CD4-positive, alpha-beta T cell treated with Interferon gamma for 1 hour (primary cell): ENCODE data around the gene MSH5.
"Not testable (repeated sequence)": the region's sequence is repeated elsewhere in the genome, so short reads cannot be mapped to it uniquely, and the experiment has no call there.

Experiments
- DNase-seq: peaks from one replicate; pipeline ENCODE4 v3.0.0-alpha.2; 2020

MSH5 gene

DNA sequence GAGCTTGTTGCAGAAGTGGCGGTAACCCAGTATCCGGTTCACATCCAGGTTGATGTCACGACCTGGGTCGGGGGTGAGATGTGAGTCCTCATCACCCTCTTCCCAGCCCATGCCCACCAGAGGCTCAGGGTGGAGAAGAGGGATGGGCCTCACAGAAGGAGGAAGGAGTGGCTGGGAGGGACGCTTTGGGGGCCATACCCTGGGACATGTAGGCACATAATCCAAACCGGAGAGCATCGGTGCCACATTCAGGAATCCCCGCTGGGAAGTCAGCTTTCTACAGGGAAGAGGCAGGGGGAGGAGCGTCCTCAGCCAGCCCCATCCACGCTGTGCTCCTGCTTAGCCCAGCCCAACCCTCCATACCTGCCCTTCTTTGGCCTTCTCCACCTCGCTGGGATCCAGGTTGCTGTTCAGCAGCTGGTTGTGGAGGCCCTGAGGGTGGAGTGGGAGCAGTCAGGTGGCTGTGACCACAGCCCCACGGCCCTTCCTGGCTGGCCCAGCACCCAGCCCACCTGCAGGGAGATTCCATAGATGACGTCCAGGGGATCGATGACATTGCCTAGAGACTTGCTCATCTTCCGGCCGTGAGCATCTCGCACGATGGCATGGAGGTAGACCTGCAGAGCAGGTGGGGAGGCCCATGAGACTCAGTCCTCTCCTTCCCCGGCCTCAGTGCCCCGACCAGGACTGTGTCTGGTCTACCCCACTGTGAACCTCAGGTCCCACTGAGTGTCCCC is 40.9 kb downstream of the MSH5 start:
- DNase-seq, result no peak

GRCh38 chr6:31781244-31782125 is 41.7 kb downstream of the MSH5 start:
- no peak for DNase-seq

DNA sequence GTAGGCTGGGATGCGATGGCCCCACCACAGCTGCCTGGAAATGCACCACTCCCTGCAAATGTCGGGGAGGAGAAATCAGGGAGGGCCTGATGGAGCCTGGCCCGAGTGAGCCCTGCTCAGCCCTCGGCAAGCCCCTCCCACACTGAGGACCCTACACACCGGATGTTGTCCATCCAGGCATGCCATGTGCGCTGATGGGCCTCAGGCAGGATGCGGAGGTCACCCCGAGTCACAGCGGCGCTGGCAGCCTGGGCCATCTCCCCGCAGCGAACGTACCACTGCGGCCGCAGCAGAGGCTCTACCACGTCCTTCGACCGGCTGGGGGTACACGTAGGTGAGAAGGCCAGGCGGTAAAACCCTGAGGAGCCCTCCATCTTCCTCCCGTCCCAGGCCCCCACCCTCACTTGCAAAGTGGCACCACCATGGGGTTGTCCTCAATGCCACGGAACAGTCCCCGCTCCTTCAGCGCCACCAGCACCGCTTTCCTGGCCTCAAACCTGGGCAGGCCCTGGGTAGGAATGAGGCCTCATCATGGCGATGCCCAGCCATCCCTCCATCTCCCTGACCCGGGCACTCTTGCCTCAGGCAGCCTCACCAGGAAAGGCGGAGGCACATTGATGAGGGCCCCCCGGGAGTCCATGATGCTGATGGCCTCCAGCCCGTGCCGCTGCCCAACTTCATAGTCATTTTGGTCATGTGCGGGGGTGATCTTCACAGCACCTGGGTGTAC is 42.5 kb downstream of the MSH5 start:
- DNase-seq, result no peak

DNA sequence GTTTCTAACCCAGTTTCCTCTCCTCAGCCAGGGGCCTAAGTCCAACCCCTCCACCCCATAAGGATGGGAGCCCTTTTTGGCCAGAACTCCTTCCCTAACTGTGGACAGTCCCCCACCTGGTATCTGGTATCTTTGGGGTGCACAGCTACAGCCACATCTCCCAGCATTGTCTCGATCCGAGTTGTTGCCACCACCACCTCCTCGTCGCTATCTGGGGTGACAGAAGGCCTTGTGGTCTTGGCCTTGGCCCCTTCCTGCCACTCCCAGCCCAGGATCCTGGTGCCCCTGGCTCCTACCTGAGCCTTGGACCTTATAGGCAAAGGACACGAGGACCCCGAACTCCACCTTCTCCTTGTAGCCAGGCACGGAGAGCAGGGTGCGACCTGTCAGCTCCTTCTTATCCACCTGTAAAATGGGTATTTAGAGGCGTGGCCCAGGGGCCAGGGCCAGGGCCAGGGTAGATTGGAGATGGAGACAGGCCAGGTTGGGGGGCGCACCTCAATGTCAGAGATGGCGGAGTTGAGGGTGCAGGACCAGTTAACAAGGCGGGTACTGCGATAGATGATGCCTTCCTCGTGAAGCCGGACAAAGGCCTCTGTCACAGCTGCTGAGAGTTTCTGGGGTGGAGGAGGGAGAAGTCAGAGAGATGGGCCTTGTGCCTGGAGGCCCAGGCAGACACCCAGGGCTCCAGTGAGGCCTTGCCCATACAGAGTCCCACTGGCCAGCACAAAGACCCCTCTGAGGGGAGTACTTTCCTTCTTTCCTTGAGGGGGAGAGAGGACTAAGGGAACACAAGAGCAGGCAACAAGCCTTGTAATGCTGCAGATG is 44.5 kb downstream of the MSH5 start:
- DNase-seq, result no peak

GRCh38 chr6:31785475-31785874 is 45.7 kb downstream of the MSH5 start:
- no peak for DNase-seq

DNA sequence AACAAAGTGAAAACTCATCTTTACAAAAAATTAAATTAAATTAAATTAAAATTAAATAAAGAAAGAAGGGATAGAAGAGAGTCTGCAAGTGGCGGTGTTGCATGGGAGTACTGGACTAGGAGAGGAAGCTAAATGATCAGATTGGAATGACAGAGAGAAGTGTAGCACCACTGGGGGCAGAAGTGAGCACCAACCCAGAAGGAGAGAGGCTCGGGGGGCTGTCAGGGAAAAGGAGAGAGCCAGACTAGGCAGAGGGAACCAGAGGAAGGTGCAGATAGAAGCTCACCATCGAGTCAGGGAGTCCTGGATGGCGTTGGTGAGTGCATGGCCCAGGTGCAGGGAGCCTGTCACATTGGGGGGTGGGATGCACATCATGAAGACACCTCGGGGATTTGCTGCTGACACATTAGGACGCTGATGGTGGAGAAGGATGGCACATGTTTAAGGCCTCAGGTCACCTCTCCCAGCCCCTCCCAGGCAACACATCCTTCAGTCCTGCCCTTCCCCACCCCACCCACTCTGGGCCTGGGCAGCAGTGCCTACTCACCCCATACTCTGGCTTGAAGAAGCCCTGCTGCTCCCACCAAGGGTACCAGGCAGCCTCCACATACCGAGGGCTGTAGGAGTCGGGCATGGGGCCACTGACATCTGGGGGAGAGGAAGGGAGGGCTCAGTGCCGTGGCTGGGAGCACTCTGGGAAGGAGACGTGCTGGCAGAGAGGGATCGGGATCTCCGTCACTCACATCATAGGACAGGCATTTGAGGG is 51.7 kb downstream of the MSH5 start:
- DNase-seq, result no peak

GRCh38 chr6:31792090-31792374 is 52.2 kb downstream of the MSH5 start:
- no peak for DNase-seq

DNA sequence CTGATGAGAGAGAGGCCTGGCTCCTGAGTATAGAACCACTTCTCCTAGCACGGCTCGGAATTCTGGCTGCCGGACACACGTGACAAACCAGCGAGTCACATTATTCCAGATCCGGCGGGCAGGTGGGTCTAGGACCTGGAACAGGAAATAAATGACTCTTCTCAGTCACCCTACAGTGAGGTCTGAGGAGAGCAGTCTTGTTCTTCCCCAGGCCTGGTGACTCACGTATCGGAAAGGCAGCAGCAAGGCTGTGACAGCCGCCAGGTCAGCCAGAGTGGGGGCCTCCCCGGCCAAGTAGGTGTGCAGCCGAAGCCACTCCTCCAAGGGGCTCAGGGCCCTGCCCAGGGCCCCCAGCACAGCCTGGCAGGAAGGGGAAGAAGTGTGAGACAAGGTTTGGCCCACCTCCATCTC is 53.0 kb downstream of the MSH5 start:
- DNase-seq, result no peak

DNA sequence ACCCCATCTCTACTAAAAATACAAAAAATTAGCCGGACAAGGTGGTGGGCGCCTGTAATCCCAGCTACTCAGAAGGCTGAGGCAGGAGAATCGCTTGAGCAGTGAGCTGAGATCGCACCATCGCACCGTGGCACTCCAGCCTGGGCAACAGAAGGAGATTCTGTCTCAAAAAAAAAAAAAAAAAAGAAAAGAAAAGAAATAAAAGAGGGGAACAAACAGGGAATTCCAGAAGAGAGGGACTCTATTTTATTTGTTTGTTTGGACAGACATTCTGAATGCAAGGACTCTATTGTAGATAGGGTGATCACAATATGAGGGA is 54.1 kb downstream of the MSH5 start:
- not testable (repeated sequence) for DNase-seq

- DNase-seq, result no peak
These were observed 54.6 kb downstream of the MSH5 start for GRCh38 chr6:31794294-31794865.

DNA sequence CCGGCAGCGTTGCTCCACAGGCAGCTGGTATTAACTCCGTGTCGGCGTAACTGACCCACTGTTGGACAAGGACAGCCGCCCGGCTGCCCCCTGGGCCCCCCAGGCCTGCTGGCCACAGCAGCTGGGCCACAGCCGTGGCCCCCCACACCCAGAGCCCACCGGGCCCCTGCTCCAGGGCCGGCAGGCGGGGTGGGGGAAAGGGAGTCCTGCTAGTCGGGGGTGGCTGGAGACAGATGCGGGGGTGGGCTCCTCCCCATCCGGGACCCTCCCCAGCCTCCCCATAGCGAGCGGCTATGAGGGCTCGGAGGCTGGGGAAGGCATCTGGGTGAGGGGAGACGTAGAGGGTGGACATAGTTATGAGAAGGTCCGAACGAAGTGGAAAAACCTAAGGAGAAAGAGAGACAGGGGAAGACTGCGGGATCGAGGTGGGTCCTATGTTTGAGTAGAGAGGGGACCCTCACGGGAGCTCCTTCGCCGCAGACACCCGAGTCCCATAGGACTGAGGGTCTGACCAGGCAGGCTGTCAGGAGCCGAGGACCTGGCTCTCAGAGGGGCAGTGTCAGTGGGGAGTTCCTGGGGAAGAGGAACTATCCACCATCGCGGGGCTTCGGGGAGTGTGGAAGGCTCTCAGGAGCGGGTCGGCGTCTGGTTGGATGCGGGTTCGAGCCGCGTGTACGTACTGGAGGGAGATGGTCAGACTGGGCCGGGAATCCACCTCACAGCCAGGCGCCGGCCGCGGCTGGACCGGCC is 55.2 kb downstream of the MSH5 start:
- DNase-seq, result no peak

DNA sequence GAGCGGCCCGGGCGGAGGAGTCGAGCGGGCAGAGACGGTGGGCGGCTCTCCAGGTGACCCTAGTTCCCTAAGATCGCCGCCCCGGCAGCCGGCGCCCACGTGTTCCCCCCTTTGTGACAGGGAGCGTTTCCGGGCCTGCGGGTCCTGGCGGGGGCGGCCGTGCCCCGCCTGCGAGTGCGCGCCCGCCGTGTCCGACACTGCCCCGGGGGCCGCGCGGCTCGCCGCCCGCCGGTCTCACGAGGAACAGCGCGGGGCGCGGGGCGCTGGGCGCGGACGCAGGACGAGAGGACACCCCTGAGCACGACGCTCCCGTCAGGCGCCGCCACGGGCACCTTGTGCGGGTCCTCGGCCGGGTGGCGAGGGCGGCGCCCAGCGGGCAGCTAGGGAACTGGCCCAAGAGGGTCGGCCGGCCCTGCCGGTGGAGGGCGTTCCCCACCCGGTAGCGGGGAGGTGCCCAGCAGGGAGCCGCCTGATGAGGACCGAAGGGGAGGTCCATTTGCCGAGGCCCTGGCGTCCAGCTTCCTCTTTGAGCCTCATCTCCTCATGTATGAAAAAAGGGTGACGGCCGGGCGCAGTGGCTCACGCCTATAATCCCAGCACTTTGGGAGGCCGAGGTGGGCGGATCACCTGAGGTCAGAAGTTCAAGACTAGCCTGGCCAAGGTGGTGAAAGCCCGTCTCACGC is 56.0 kb downstream of the MSH5 start, which contains the start of gene VARS1:
TSS of gene VARS1 (minus strand) at position 137 of the 683 bp plus-strand sequence. CDS start 535 bp downstream, outside the sequence.
- peak; percentile 90 for DNase-seq

DNA sequence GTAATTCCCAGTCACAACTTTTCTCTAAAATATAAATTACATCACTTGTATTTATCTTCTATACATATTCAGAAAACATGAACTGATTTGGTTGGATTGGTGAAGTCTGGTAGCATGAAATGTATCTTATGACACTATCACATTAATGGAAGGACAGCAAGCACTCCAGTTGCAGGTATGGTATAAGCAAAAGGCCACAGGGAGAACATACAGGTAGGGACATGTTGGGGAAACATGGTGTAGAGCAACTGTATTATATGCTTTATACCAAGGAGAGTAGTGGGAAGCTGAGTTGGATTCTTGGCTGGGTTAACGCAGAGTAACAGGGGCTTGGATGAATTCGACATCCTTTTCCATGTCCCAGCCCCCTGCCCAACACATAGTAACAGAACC is 57.2 kb downstream of the MSH5 start:
- no peak for DNase-seq

- DNase-seq, result peak; percentile 47
These were observed 57.8 kb downstream of the MSH5 start for GRCh38 chr6:31797588-31797987.

DNA sequence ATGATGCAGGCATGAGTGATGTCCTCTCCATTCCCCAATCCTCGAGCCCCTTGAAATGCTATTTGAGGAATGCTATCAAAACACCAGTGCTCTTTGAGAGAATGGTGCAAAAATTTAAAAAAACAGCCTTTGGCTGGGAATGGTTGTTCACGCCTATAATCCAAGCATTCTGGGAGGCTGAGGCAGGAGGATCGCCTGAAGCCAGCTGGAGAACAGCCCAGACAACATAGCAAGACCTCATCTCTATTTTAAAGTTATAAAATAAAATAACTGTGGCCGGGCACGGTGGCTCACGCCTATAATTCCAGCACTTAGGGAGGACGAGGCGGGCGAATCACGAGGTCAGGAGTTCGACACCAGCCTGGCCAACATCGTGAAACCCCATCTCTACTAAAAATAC is 60.0 kb downstream of the MSH5 start:
- DNase-seq, result no peak

DNA sequence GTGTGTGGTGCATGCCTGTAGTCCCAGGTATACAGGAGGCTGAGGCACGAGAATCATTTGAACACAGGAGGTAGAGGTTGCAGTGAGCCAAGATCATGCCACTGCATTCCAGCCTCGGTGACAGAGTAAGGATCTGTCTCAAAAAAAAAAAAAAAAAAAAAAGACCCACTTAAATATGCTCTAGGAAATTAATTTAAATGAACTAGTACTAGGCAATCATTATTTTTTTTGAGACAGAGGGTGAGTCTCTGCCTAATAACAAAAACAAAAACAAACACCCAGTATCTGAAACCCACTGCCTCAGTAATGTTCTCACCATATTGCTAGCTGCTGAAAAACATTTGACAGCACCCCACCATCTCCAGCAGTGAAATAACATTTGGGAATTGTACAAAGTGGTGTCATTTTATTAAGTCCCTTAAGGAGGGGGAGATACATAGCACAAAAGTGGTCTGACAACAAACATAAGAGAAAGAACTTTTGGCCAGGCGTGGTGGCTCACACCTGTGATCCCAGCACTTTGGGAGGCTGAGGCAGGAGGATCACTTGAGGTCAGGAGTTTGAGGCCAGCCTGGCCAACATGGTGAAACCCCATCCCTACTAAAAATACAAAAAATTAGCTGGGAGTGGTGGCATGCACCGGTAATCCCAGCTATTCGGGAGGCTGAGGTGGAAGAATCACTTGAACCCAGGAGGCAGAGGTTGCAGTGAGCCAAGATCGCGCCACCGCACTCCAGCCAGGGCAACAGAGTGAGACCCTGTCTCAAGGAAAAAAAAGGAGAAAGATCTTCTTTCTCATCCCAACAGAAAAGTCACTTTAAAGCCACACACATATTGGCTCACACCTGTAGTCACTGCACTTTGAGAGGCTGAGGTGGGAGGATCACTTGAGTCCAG is 61.5 kb downstream of the MSH5 start:
- DNase-seq, result not testable (repeated sequence)

DNA sequence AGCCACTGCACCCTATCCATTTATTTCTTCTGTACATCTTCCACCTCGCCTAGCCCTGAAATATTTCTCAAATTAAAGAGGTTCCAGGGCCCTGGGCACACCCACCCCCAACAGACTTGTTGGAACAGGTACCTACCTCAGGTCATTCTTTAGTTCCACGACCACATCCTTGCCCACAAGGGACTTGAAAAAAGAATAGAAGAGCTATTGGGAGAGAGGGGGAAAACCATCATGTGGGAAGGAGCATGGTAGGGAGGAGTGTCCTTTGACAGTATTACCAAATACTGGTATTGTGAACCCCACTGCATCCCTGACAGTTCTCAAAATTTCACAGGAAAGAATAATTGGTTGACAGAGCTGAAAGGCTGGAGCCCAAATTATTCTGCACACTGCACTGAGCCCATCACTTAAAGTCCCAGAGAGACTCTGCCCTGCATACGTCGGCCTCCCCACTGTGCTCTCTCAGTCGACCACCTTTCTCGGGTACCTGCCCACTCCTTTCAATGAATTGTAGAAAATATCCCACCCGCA is 66.2 kb downstream of the MSH5 start:
- DNase-seq, result no peak

- peak; percentile 98 for DNase-seq
These were observed 66.9 kb downstream of the MSH5 start, which contains the start of gene LSM2 for GRCh38 chr6:31806470-31807272. Gene LSM2 (minus strand): TSS chr6:31806966. CDS start chr6:31806757, 209 bp downstream.
